HEK293 (cell line): Measurements from ENCODE around the gene CYP26B1.

ENCODE experiments used
- GLI4 ChIP-seq: fragments of 450-650 bp; formaldehyde crosslinking; IDR thresholded peaks from 2 replicates; pipeline ENCODE4 v1.5.1; 2016; ENCODE audit warnings: missing biosample characterization, missing genetic modification characterization
- PRDM1 ChIP-seq: fragments of 450-650 bp; formaldehyde crosslinking; IDR thresholded peaks from 2 replicates; pipeline ENCODE4; 2016; ENCODE audit warnings: missing biosample characterization, missing genetic modification characterization
- WT1 ChIP-seq: fragments of 450-650 bp; formaldehyde crosslinking; IDR thresholded peaks from 2 replicates; pipeline ENCODE4 v1.5.1; 2016; ENCODE audit warnings: missing biosample characterization, missing genetic modification characterization
- ZNF133 ChIP-seq: fragments of 450-650 bp; formaldehyde crosslinking; IDR thresholded peaks from 2 replicates; pipeline ENCODE4 v1.5.1; 2016; ENCODE audit warnings: missing biosample characterization, missing genetic modification characterization
- ZNF174 ChIP-seq: fragments of 450-650 bp; formaldehyde crosslinking; IDR thresholded peaks from 2 replicates; pipeline ENCODE4 v1.5.0; 2017; ENCODE audit warnings: missing biosample characterization, mild to moderate bottlenecking, missing genetic modification characterization
- ZNF394 ChIP-seq: fragments of 450-650 bp; formaldehyde crosslinking; IDR thresholded peaks from 2 replicates; pipeline ENCODE4 v1.5.1; 2016; ENCODE audit warnings: missing biosample characterization, missing genetic modification characterization, mild to moderate bottlenecking, moderate library complexity, borderline replicate concordance
- TF ChIP-seq, protein P1 (sequence below): fragments of 450-650 bp; formaldehyde crosslinking; IDR thresholded peaks from 2 replicates; pipeline ENCODE4 v1.5.1; 2016; ENCODE audit warnings: missing biosample characterization, missing genetic modification characterization
- TF ChIP-seq, protein P2 (sequence below): fragments of 450-650 bp; formaldehyde crosslinking; IDR thresholded peaks from 2 replicates; pipeline ENCODE4 v1.5.1; 2016; ENCODE audit warnings: missing biosample characterization, missing genetic modification characterization

DNA sequence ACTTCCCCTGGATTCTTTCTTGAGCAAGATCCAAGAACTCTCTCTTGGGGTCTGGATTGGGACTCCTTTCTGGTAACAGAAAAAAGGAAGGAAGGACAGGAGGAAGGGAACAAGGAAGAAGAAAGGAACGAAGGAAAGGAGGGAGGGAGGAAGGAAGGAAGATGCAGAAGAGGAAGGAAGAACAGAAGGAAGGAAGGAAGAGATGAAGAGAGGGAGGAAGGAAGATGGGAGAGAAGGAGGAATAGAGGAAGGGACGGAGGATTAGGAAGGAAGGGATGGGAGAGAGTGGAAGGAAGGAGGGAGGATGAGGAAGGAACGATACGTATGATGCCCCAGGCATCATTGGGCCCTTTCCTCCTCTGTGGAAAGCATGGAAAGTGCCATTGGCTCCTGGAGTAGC, 58.6 kb downstream of the CYP26B1 start:
- TF ChIP-seq, protein P1, sequence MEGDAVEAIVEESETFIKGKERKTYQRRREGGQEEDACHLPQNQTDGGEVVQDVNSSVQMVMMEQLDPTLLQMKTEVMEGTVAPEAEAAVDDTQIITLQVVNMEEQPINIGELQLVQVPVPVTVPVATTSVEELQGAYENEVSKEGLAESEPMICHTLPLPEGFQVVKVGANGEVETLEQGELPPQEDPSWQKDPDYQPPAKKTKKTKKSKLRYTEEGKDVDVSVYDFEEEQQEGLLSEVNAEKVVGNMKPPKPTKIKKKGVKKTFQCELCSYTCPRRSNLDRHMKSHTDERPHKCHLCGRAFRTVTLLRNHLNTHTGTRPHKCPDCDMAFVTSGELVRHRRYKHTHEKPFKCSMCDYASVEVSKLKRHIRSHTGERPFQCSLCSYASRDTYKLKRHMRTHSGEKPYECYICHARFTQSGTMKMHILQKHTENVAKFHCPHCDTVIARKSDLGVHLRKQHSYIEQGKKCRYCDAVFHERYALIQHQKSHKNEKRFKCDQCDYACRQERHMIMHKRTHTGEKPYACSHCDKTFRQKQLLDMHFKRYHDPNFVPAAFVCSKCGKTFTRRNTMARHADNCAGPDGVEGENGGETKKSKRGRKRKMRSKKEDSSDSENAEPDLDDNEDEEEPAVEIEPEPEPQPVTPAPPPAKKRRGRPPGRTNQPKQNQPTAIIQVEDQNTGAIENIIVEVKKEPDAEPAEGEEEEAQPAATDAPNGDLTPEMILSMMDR: no peak
- TF ChIP-seq WT1 (tag by site-specific recombination): no peak
- no peak for TF ChIP-seq PRDM1 (tag by site-specific recombination)
- TF ChIP-seq ZNF394 (tag by site-specific recombination): no peak
- TF ChIP-seq GLI4 (tag by site-specific recombination): no peak
- TF ChIP-seq ZNF174: no peak
- TF ChIP-seq, protein P2, sequence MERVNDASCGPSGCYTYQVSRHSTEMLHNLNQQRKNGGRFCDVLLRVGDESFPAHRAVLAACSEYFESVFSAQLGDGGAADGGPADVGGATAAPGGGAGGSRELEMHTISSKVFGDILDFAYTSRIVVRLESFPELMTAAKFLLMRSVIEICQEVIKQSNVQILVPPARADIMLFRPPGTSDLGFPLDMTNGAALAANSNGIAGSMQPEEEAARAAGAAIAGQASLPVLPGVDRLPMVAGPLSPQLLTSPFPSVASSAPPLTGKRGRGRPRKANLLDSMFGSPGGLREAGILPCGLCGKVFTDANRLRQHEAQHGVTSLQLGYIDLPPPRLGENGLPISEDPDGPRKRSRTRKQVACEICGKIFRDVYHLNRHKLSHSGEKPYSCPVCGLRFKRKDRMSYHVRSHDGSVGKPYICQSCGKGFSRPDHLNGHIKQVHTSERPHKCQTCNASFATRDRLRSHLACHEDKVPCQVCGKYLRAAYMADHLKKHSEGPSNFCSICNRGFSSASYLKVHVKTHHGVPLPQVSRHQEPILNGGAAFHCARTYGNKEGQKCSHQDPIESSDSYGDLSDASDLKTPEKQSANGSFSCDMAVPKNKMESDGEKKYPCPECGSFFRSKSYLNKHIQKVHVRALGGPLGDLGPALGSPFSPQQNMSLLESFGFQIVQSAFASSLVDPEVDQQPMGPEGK (tag by site-specific recombination): no peak
- no peak for TF ChIP-seq ZNF133 (tag by site-specific recombination)
